RWPE1 (cell line): ENCODE measurements around the gene NDST3.
A peak's percentile ranks its signal among the peaks of the same experiment; 100 is the strongest.
"Not testable (repeated sequence)": the region's sequence is repeated elsewhere in the genome, so short reads cannot be mapped to it uniquely, and the experiment has no call there.

Source experiments
- CTCF ChIA-PET: fragments of 350-600 bp; sonication (Branson Sonifier 250); formaldehyde crosslinking; extraction: SDS; loops from one replicate; lab custom pipeline; 2021; lab: Yijun Ruan, JAX
- POLR2A ChIA-PET: fragments of 400-600 bp; formaldehyde crosslinking; extraction: SDS; loops from one replicate; lab custom pipeline; 2020; ENCODE audit warnings: antibody characterized with exemption; ENCODE audit not compliant: low non-redundant PET; lab: Yijun Ruan, JAX
- DNase-seq: peaks from one replicate; pipeline ENCODE4 v3.0.0; 2012; ENCODE audit warnings: low spot score
- H3K27ac ChIP-seq: fragments of 450-650 bp; 2 replicates; pipeline ENCODE4 v1.5.1; 2017
- CTCF ChIP-seq: fragments of 450-650 bp; conservative IDR thresholded peaks from 2 replicates; pipeline ENCODE4 v1.5.1; 2017; ENCODE audit warnings: low read depth, mild to moderate bottlenecking

The NDST3 gene

GRCh38 chr4:118265312-118266144 is 231.2 kb downstream of the NDST3 start:
- CTCF ChIA-PET: interaction anchor here (0.6 kb wide), 1 partner anchor 398 kb away, joined by 3 read pairs; no protein-coding TSS in a partner anchor
- no peak for TF ChIP-seq CTCF
- POLR2A ChIA-PET: no interaction called here
- no peak overlapping the region for H3K27ac ChIP-seq
- DNase-seq: no peak

GRCh38 chr4:118266145-118266496 is 231.8 kb downstream of the NDST3 start:
- POLR2A ChIA-PET, H3K27ac ChIP-seq, DNase-seq, CTCF ChIA-PET: not testable (repeated sequence)

- ChIA-PET CTCF (no interaction called here), POLR2A (no interaction called here)
- no peak for TF ChIP-seq CTCF
- no peak overlapping the region for H3K27ac ChIP-seq
- DNase-seq: no peak
These were observed 234.5 kb downstream of the NDST3 start for GRCh38 chr4:118268780-118269179.

- POLR2A ChIA-PET: no interaction called here
- peak; percentile 27 for DNase-seq
- CTCF ChIA-PET: interaction anchor here (0.7 kb wide), 1 partner anchor 25 kb away, joined by 3 read pairs; no protein-coding TSS in a partner anchor
These were observed 236.2 kb downstream of the NDST3 start for GRCh38 chr4:118270492-118270891.

GRCh38 chr4:118271788-118272187 is 237.5 kb downstream of the NDST3 start:
- ChIA-PET CTCF (no interaction called here), POLR2A (no interaction called here)
- H3K27ac ChIP-seq: no peak overlapping the region
- no peak for DNase-seq
- TF ChIP-seq CTCF: no peak

More at GRCh38 chr4:118270492-118270891, 236.2 kb downstream of the NDST3 start:
- H3K27ac ChIP-seq: no peak overlapping the region
- TF ChIP-seq CTCF: peak; percentile 62

- H3K27ac ChIP-seq: no peak overlapping the region
- CTCF ChIA-PET: interaction anchor here (0.7 kb wide), 1 partner anchor 807 kb away, joined by 3 read pairs; no protein-coding TSS in a partner anchor
- no peak for TF ChIP-seq CTCF
- POLR2A ChIA-PET: no interaction called here
- no peak for DNase-seq
These were observed 239.4 kb downstream of the NDST3 start for GRCh38 chr4:118273642-118274041.

DNA sequence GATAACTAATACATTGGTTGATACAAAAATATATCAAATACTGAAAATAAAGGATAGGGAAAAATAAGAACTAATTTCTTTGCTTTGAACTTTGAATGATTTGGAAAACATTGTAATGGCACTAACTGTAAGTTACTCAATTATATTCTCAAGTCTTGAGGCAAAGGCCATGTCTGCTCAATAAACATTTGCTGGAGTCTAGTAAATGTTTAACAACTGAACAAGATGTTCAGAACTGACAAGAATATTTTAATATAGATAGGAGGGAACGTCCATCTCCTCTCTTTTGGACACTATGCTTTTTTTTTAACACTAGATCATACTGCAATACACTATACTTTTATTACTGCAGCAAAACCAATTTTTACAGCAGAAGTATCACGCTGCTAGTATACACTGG is 242.3 kb downstream of the NDST3 start:
- CTCF ChIA-PET: no interaction called here
- no peak overlapping the region for H3K27ac ChIP-seq
- DNase-seq: no peak
- TF ChIP-seq CTCF: no peak
- POLR2A ChIA-PET: no interaction called here
